GM23338 (cell line): ENCODE results near the gene ABHD3. TPM values are rescaled to one million over a fixed set of nuclear protein-coding genes. Genes with fewer than 3 reads are reported as not detected.

ENCODE experiments used
- ATAC-seq: fragments of 200-7000 bp; cut with Tn5 transposase; 3 replicates; pipeline ENCODE4 v1.9.1; 2020
- DNase-seq: peaks from one replicate; pipeline ENCODE4 v3.0.0-alpha.2; 2015; ENCODE audit warnings: low spot score
- H2AFZ ChIP-seq: fragments of 200-600 bp; sonication (generic); 2 replicates; pipeline ENCODE4 v1.8.0; 2016; ENCODE audit warnings: antibody characterized with exemption, mild to moderate bottlenecking, moderate library complexity
- H3F3A ChIP-seq: fragments of 200-600 bp; sonication (generic); replicated peaks from 2 replicates; pipeline ENCODE4 v1.8.0; 2017; ENCODE audit warnings: antibody characterized with exemption, mixed run types, low read depth
- H3K27ac ChIP-seq: fragments of 200-600 bp; sonication (generic); 2 replicates; pipeline ENCODE4 v1.6.1; 2016; ENCODE audit warnings: low read depth
- H3K27me3 ChIP-seq: fragments of 200-600 bp; sonication (generic); 2 replicates; pipeline ENCODE4 v1.8.0; 2016; ENCODE audit warnings: mild to moderate bottlenecking, mixed run types, moderate library complexity; ENCODE audit not compliant: insufficient read depth
- H3K36me3 ChIP-seq: fragments of 200-600 bp; sonication (generic); 2 replicates; pipeline ENCODE4 v1.8.0; 2016; ENCODE audit warnings: mild to moderate bottlenecking; ENCODE audit not compliant: insufficient read depth
- H3K4me1 ChIP-seq: fragments of 200-600 bp; sonication (generic); 2 replicates; pipeline ENCODE4 v1.8.0; 2016; ENCODE audit warnings: mild to moderate bottlenecking, moderate library complexity; ENCODE audit not compliant: insufficient read depth
- H3K4me2 ChIP-seq: fragments of 200-600 bp; sonication (generic); 2 replicates; pipeline ENCODE4 v1.7.1; 2017; ENCODE audit warnings: mixed run types
- H3K4me3 ChIP-seq: fragments of 200-600 bp; sonication (generic); 2 replicates; pipeline ENCODE4 v1.6.1; 2016; ENCODE audit warnings: mixed run types
- H3K79me2 ChIP-seq: fragments of 200-600 bp; sonication (generic); replicated peaks from 2 replicates; pipeline ENCODE4 v1.8.0; 2017; ENCODE audit warnings: mild to moderate bottlenecking; ENCODE audit not compliant: insufficient read depth
- H3K9me2 ChIP-seq: fragments of 200-600 bp; sonication (generic); 2 replicates; pipeline ENCODE4 v1.8.0; 2017; ENCODE audit not compliant: insufficient read depth
- H4K20me1 ChIP-seq: fragments of 200-600 bp; sonication (generic); replicated peaks from 2 replicates; pipeline ENCODE4 v1.8.0; 2017; ENCODE audit warnings: mild to moderate bottlenecking; ENCODE audit not compliant: insufficient read depth
- H3K27ac Mint-ChIP-seq: 2 replicates; pipeline ENCODE4 v1.8.0; 2020; ENCODE audit warnings: inconsistent platforms, mild to moderate bottlenecking, moderate library complexity, mixed read lengths
- H3K27me3 Mint-ChIP-seq: 3 replicates; pipeline ENCODE4 v1.8.0; 2022; ENCODE audit warnings: low read depth, mild to moderate bottlenecking, moderate library complexity, mixed read lengths, inconsistent platforms; ENCODE audit not compliant: insufficient read depth, poor library complexity
- H3K36me3 Mint-ChIP-seq: 3 replicates; pipeline ENCODE4 v1.8.0; 2021; ENCODE audit warnings: low read depth, mild to moderate bottlenecking, inconsistent platforms, moderate library complexity, mixed read lengths
- H3K4me1 Mint-ChIP-seq: 3 replicates; pipeline ENCODE4 v1.8.0; 2020; ENCODE audit warnings: mild to moderate bottlenecking, inconsistent platforms, mixed read lengths
- H3K4me3 Mint-ChIP-seq: 3 replicates; pipeline ENCODE4 v1.8.0; 2021; ENCODE audit warnings: moderate library complexity, mild to moderate bottlenecking, inconsistent platforms, mixed read lengths
- H3K9me3 Mint-ChIP-seq: 3 replicates; pipeline ENCODE4 v1.8.0; 2020; ENCODE audit warnings: moderate library complexity, mild to moderate bottlenecking, inconsistent platforms, mixed read lengths
- EZH2phosphoT487 ChIP-seq: fragments of 200-600 bp; sonication (generic); IDR thresholded peaks from one replicate; pipeline ENCODE4 v1.8.1; 2018; ENCODE audit warnings: antibody characterized with exemption; ENCODE audit not compliant: unreplicated experiment
- NANOG ChIP-seq: IDR thresholded peaks from 2 replicates; pipeline ENCODE4 v1.6.1; 2016; ENCODE audit warnings: antibody characterized with exemption, borderline replicate concordance
- ZNF114 ChIP-seq: fragments of 250-450 bp; sonication (Bioruptor Pico); IDR thresholded peaks from 2 replicates; pipeline ENCODE4 v1.5.0; 2020; ENCODE audit warnings: mild to moderate bottlenecking, moderate library complexity
- ZNF331 ChIP-seq: fragments of 250-450 bp; sonication (Bioruptor Pico); IDR thresholded peaks from 2 replicates; pipeline ENCODE4 v1.5.0; 2020; ENCODE audit warnings: low read depth, mild to moderate bottlenecking, moderate library complexity
- polyA plus RNA-seq: library from polyadenylated mRNA; unstranded; fragments of >200 nt; fragmentation: Nextera tagmentation; extraction: Ambion mirVana; gene quantifications from 2 replicates; pipeline ENCODE4 v1.2.1, GENCODE V29; 2016
- total RNA-seq: library from RNA; depleted of rRNA; stranded (reverse); fragments of >200 nt; shearing (Covaris generic); gene quantifications from 2 replicates; pipeline ENCODE4 v1.2.3, GENCODE V29; 2014
- TF ChIP-seq, protein P1 (sequence below): fragments of 250-450 bp; sonication (Bioruptor Pico); IDR thresholded peaks from 2 replicates; pipeline ENCODE4 v1.5.0; 2020; ENCODE audit warnings: mild to moderate bottlenecking, moderate library complexity
- TF ChIP-seq, protein P2 (sequence below): IDR thresholded peaks from 2 replicates; pipeline ENCODE4 v1.6.1; 2016; ENCODE audit warnings: antibody characterized with exemption
- TF ChIP-seq, protein P3 (sequence below): IDR thresholded peaks from one replicate; pipeline ENCODE4 v1.6.1; 2018; ENCODE audit warnings: antibody characterized with exemption; ENCODE audit not compliant: unreplicated experiment
- TF ChIP-seq, protein P4 (sequence below), 2 experiments: fragments of 200-600 bp in 1 of 2; sonication (generic) in 1 of 2; conservative IDR thresholded peaks; 2 replicates each; pipeline versions ENCODE4 v1.5.1 to v1.6.1; 2016 to 2017; ENCODE audit warnings: antibody characterized with exemption in 2 of 2, low read depth in 2 of 2, mild to moderate bottlenecking in 2 of 2, moderate library complexity in 1 of 2

Gene ABHD3
- total and polyA plus RNA-seq, 2 experiments from 2014 or later, result 16.2 to 19.9 TPM

DNA sequence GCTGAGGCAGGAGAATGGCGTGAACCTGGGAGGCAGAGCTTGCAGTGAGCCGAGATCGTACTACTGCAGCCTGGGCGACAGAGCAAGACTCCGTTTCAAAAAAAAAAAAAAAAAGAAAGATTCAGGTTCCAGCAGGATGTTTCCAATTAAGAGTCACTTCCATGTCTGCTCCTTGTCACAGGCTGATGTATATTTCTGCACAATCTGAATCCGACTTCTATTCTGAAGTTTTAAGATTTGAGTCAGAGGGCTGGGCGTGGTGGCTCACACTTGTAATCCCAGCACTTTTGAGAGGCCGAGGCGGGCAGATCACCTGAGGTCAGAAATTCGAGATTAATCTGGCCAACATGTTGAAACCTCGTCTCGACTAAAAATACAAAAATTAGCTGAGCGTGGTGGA, 67.8 kb downstream of the ABHD3 start (continued):
- TF ChIP-seq, protein P1, sequence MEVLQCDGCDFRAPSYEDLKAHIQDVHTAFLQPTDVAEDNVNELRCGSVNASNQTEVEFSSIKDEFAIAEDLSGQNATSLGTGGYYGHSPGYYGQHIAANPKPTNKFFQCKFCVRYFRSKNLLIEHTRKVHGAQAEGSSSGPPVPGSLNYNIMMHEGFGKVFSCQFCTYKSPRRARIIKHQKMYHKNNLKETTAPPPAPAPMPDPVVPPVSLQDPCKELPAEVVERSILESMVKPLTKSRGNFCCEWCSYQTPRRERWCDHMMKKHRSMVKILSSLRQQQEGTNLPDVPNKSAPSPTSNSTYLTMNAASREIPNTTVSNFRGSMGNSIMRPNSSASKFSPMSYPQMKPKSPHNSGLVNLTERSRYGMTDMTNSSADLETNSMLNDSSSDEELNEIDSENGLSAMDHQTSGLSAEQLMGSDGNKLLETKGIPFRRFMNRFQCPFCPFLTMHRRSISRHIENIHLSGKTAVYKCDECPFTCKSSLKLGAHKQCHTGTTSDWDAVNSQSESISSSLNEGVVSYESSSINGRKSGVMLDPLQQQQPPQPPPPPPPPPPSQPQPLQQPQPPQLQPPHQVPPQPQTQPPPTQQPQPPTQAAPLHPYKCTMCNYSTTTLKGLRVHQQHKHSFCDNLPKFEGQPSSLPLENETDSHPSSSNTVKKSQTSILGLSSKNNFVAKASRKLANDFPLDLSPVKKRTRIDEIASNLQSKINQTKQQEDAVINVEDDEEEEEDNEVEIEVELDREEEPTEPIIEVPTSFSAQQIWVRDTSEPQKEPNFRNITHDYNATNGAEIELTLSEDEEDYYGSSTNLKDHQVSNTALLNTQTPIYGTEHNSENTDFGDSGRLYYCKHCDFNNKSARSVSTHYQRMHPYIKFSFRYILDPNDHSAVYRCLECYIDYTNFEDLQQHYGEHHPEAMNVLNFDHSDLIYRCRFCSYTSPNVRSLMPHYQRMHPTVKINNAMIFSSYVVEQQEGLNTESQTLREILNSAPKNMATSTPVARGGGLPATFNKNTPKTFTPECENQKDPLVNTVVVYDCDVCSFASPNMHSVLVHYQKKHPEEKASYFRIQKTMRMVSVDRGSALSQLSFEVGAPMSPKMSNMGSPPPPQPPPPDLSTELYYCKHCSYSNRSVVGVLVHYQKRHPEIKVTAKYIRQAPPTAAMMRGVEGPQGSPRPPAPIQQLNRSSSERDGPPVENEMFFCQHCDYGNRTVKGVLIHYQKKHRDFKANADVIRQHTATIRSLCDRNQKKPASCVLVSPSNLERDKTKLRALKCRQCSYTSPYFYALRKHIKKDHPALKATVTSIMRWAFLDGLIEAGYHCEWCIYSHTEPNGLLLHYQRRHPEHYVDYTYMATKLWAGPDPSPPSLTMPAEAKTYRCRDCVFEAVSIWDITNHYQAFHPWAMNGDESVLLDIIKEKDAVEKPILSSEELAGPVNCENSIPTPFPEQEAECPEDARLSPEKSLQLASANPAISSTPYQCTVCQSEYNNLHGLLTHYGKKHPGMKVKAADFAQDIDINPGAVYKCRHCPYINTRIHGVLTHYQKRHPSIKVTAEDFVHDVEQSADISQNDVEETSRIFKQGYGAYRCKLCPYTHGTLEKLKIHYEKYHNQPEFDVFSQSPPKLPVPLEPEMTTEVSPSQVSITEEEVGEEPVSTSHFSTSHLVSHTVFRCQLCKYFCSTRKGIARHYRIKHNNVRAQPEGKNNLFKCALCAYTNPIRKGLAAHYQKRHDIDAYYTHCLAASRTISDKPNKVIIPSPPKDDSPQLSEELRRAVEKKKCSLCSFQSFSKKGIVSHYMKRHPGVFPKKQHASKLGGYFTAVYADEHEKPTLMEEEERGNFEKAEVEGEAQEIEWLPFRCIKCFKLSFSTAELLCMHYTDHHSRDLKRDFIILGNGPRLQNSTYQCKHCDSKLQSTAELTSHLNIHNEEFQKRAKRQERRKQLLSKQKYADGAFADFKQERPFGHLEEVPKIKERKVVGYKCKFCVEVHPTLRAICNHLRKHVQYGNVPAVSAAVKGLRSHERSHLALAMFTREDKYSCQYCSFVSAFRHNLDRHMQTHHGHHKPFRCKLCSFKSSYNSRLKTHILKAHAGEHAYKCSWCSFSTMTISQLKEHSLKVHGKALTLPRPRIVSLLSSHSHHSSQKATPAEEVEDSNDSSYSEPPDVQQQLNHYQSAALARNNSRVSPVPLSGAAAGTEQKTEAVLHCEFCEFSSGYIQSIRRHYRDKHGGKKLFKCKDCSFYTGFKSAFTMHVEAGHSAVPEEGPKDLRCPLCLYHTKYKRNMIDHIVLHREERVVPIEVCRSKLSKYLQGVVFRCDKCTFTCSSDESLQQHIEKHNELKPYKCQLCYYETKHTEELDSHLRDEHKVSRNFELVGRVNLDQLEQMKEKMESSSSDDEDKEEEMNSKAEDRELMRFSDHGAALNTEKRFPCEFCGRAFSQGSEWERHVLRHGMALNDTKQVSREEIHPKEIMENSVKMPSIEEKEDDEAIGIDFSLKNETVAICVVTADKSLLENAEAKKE (CRISPR knock-in tag), result no peak
- TF ChIP-seq, protein P2, sequence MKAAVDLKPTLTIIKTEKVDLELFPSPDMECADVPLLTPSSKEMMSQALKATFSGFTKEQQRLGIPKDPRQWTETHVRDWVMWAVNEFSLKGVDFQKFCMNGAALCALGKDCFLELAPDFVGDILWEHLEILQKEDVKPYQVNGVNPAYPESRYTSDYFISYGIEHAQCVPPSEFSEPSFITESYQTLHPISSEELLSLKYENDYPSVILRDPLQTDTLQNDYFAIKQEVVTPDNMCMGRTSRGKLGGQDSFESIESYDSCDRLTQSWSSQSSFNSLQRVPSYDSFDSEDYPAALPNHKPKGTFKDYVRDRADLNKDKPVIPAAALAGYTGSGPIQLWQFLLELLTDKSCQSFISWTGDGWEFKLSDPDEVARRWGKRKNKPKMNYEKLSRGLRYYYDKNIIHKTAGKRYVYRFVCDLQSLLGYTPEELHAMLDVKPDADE, result no peak
- TF ChIP-seq ZNF331 (CRISPR knock-in tag), result no peak
- no peak for TF ChIP-seq ZNF114 (CRISPR knock-in tag)

DNA sequence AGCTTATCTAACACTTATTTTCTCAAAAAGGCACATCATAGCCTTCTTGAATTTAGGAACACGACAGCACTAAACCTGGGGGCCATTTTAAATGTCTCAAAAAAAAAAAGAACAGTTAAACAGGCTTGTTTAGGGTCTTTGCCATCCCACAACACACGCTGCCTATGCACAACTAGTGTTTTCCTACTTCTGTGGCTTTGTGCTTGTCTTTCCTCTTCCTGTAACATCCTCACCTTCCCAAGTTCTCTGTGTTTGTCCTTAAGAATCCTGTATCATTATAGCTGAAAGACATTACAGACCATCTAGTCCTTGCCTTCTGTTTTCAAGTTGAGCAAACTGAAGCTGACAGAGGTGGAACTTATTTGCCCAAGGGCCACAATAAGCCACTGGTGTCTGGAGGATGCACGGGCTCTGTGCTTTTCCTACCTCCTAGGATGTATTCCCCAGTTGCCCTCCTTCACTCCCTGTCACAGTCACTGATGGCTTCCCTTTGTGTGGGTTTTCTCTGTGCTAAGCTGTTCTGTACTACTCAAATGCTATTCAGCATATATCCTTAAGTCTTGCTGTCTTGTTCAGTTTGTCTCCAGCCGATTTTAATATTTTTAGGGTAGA, 69.9 kb downstream of the ABHD3 start:
- Mint-ChIP-seq H3K27me3 (peaks cover 6% of the 10 kb centered on the region), H3K4me1 (0 out of 3 replicates have a peak, but pooled peaks cover 3% of the 10 kb centered on the region), H3K4me3 (no peak overlapping the region), H3K27ac (no peak overlapping the region), H3K9me3 (no peaks in the 10 kb centered on the region; the same call in 1 of the 3 replicates), H3K36me3 (peaks cover 56% of the 10 kb centered on the region)
- Histone ChIP-seq H3K4me3 (no peak overlapping the region), H3K27me3 (no peaks in the 10 kb centered on the region), H4K20me1 (peaks cover 3% of the 10 kb centered on the region), H2AFZ (no peak overlapping the region), H3K9me2 (no peaks in the 10 kb centered on the region), H3K27ac (no peak overlapping the region), H3K4me1 (no peaks in the 10 kb centered on the region), H3K4me2 (no peak overlapping the region), H3K36me3 (peaks cover 22% of the 10 kb centered on the region), H3K79me2 (no peaks in the 10 kb centered on the region), H3F3A (0 out of 2 replicates have a peak, but pooled peaks cover 15% of the 10 kb centered on the region)
- DNase-seq (no peak), ATAC-seq (no peak)
- no peak for TF ChIP-seq EZH2phosphoT487
- TF ChIP-seq, protein P3, sequence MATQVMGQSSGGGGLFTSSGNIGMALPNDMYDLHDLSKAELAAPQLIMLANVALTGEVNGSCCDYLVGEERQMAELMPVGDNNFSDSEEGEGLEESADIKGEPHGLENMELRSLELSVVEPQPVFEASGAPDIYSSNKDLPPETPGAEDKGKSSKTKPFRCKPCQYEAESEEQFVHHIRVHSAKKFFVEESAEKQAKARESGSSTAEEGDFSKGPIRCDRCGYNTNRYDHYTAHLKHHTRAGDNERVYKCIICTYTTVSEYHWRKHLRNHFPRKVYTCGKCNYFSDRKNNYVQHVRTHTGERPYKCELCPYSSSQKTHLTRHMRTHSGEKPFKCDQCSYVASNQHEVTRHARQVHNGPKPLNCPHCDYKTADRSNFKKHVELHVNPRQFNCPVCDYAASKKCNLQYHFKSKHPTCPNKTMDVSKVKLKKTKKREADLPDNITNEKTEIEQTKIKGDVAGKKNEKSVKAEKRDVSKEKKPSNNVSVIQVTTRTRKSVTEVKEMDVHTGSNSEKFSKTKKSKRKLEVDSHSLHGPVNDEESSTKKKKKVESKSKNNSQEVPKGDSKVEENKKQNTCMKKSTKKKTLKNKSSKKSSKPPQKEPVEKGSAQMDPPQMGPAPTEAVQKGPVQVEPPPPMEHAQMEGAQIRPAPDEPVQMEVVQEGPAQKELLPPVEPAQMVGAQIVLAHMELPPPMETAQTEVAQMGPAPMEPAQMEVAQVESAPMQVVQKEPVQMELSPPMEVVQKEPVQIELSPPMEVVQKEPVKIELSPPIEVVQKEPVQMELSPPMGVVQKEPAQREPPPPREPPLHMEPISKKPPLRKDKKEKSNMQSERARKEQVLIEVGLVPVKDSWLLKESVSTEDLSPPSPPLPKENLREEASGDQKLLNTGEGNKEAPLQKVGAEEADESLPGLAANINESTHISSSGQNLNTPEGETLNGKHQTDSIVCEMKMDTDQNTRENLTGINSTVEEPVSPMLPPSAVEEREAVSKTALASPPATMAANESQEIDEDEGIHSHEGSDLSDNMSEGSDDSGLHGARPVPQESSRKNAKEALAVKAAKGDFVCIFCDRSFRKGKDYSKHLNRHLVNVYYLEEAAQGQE, result no peak
- TF ChIP-seq, protein P4, sequence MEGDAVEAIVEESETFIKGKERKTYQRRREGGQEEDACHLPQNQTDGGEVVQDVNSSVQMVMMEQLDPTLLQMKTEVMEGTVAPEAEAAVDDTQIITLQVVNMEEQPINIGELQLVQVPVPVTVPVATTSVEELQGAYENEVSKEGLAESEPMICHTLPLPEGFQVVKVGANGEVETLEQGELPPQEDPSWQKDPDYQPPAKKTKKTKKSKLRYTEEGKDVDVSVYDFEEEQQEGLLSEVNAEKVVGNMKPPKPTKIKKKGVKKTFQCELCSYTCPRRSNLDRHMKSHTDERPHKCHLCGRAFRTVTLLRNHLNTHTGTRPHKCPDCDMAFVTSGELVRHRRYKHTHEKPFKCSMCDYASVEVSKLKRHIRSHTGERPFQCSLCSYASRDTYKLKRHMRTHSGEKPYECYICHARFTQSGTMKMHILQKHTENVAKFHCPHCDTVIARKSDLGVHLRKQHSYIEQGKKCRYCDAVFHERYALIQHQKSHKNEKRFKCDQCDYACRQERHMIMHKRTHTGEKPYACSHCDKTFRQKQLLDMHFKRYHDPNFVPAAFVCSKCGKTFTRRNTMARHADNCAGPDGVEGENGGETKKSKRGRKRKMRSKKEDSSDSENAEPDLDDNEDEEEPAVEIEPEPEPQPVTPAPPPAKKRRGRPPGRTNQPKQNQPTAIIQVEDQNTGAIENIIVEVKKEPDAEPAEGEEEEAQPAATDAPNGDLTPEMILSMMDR (conservative IDR thresholded peaks at IDR 0.05; ENCODE audit: low read depth in 2 of 2), result no peak
- TF ChIP-seq NANOG, result no peak
